HepG2 (cell line): ENCODE data around the gene RIPOR3. TPM values are rescaled to one million over a fixed set of nuclear protein-coding genes. Genes with fewer than 3 reads are reported as not detected.

ENCODE experiments used
- ATAC-seq: fragments of 200-7000 bp; cut with Tn5 transposase; 3 replicates; pipeline ENCODE4 v1.9.1; 2020; ENCODE audit warnings: mild to moderate bottlenecking, moderate library complexity
- BruUV-seq: library from RNA; stranded (reverse); fragments of 400-500 nt; replicated peaks from 2 replicates; lab custom pipeline; 2021; lab: Mats Ljungman, UMichigan
- CTCF ChIA-PET: fragments of 300-600 bp; formaldehyde crosslinking; extraction: SDS; loops from one replicate; lab custom pipeline; 2021; ENCODE audit warnings: low total read pairs, inconsistent platforms, low intra/inter-chr PET ratio; lab: Yijun Ruan, JAX
- POLR2A ChIA-PET: fragments of 350-600 bp; sonication (Branson Sonifier 250); formaldehyde crosslinking; loops from one replicate; lab custom pipeline; 2020; ENCODE audit warnings: antibody characterized with exemption, inconsistent platforms; lab: Yijun Ruan, JAX
- DNase-seq: peaks from one replicate; pipeline ENCODE4 v3.0.0-alpha.2; 2015; ENCODE audit warnings: low spot score
- FAIRE-seq: peaks from 3 replicates; lab custom pipeline; 2011; peaks lifted over from hg19 to GRCh38; lab: Jason Lieb, UNC
- H2AFZ ChIP-seq: one replicate; pipeline ENCODE4 v1.6.1; 2011; ENCODE audit warnings: low read length, inconsistent platforms
- H3K27ac ChIP-seq: fragments of 300-600 bp; 3 replicates; pipeline ENCODE4 v1.8.0; 2011; ENCODE audit warnings: mixed run types, mild to moderate bottlenecking, mixed read lengths, low read length, inconsistent platforms; ENCODE audit not compliant: insufficient read depth; ENCODE audit errors: extremely low read length
- H3K27me3 ChIP-seq, 2 experiments: fragments of 200-600 bp in 1 of 2; 2 replicates in 1 of 2; 3 replicates in 1 of 2; pipeline versions ENCODE4 v1.6.0 to v1.8.0; 2011; ENCODE audit warnings: low read length in 2 of 2, mild to moderate bottlenecking in 2 of 2, moderate library complexity in 2 of 2, inconsistent platforms in 1 of 2; ENCODE audit not compliant: insufficient read depth in 2 of 2, control insufficient read depth in 1 of 2
- H3K36me3 ChIP-seq, 2 experiments: fragments of 200-600 bp in 1 of 2; replicated peaks in 1 of 2; 2 replicates in 1 of 2; 3 replicates in 1 of 2; pipeline versions ENCODE4 v1.5.1 to v1.8.0; 2011; ENCODE audit warnings: low read length in 2 of 2, inconsistent platforms in 1 of 2; ENCODE audit not compliant: insufficient read depth in 2 of 2, control insufficient read depth in 1 of 2
- H3K4me1 ChIP-seq: 2 replicates; pipeline ENCODE4 v1.5.1; 2012; ENCODE audit warnings: low read length, inconsistent platforms; ENCODE audit not compliant: insufficient read depth
- H3K4me2 ChIP-seq: 2 replicates; pipeline ENCODE4 v1.6.0; 2011; ENCODE audit warnings: low read depth, low read length, inconsistent platforms
- H3K4me3 ChIP-seq, 3 experiments: fragments of 200-600 bp in 1 of 3; sonication (generic), shearing (Covaris generic) in 1 of 3; replicated peaks in 1 of 3; 2 replicates each; pipeline ENCODE4 v1.5.1; 2011 to 2016; ENCODE audit warnings: low read length in 3 of 3, inconsistent platforms in 2 of 3, low read depth in 2 of 3, mild to moderate bottlenecking in 2 of 3, control low read depth in 1 of 3, mixed read lengths in 1 of 3; ENCODE audit not compliant: insufficient read depth in 1 of 3
- H3K79me2 ChIP-seq: one replicate; pipeline ENCODE4 v1.6.1; 2011; ENCODE audit warnings: low read length, inconsistent platforms; ENCODE audit not compliant: insufficient read depth
- H3K9ac ChIP-seq: 2 replicates; pipeline ENCODE4 v1.6.0; 2011; ENCODE audit warnings: mild to moderate bottlenecking, low read depth, low read length, inconsistent platforms; ENCODE audit not compliant: insufficient read depth
- H3K9me3 ChIP-seq: 2 replicates; pipeline ENCODE4 v1.5.1; 2012; ENCODE audit warnings: mild to moderate bottlenecking, low read length
- H4K20me1 ChIP-seq: 2 replicates; pipeline ENCODE4 v1.6.0; 2011; ENCODE audit warnings: inconsistent platforms, mild to moderate bottlenecking, low read length, moderate library complexity; ENCODE audit not compliant: insufficient read depth
- CC2D1A ChIP-seq: sonication (generic); formaldehyde crosslinking; IDR thresholded peaks from 2 replicates; pipeline ENCODE4 v1.8.1; 2023; ENCODE audit warnings: mild to moderate bottlenecking, missing genetic modification reagents
- CHD2 ChIP-seq: IDR thresholded peaks from 2 replicates; pipeline ENCODE4 v1.6.1; 2011; ENCODE audit warnings: low read depth, low read length, improper control_type of control experiment
- EHMT2 ChIP-seq: fragments of 200-600 bp; sonication (generic); IDR thresholded peaks from 2 replicates; pipeline ENCODE4 v1.7.0; 2017; ENCODE audit warnings: antibody characterized with exemption, low read depth, low read length, borderline replicate concordance
- FOSL2 ChIP-seq: sonication (generic); formaldehyde crosslinking; IDR thresholded peaks from 2 replicates; pipeline ENCODE4 v1.4.0; 2020; ENCODE audit warnings: missing genetic modification reagents
- FOXO1 ChIP-seq: sonication (generic); formaldehyde crosslinking; IDR thresholded peaks from 2 replicates; pipeline ENCODE4 v1.4.0; 2020; ENCODE audit warnings: missing genetic modification reagents
- GATAD2A ChIP-seq: IDR thresholded peaks from 2 replicates; pipeline ENCODE4 v1.6.1; 2016
- GFI1 ChIP-seq: sonication (generic); formaldehyde crosslinking; IDR thresholded peaks from 2 replicates; pipeline ENCODE4 v1.5.0; 2020; ENCODE audit warnings: missing genetic modification reagents, mild to moderate bottlenecking, borderline replicate concordance
- MXD3 ChIP-seq: IDR thresholded peaks from 2 replicates; pipeline ENCODE4 v1.6.1; 2016; ENCODE audit warnings: mild to moderate bottlenecking, missing biosample characterization, missing genetic modification reagents
- RFX1 ChIP-seq: fragments of 450-650 bp; IDR thresholded peaks from 2 replicates; pipeline ENCODE4 v1.6.1; 2017
- RFXANK ChIP-seq: IDR thresholded peaks from 2 replicates; pipeline ENCODE4 v1.6.1; 2016
- TAF15 ChIP-seq: fragments of 200-400 bp; formaldehyde crosslinking; IDR thresholded peaks from one replicate; pipeline ENCODE4 v1.6.1; 2018; ENCODE audit warnings: mild to moderate bottlenecking, low read depth, low read length; ENCODE audit not compliant: poor library complexity, severe bottlenecking
- ZC3H13 ChIP-seq: sonication (generic); formaldehyde crosslinking; IDR thresholded peaks from 2 replicates; pipeline ENCODE4 v1.8.1; 2023; ENCODE audit warnings: mild to moderate bottlenecking, missing genetic modification reagents, moderate library complexity
- ZKSCAN8 ChIP-seq: IDR thresholded peaks from 2 replicates; pipeline ENCODE4 v1.6.1; 2016; ENCODE audit warnings: borderline replicate concordance, missing genetic modification reagents, missing compliant biosample characterization
- ZNF17 ChIP-seq: sonication (generic); formaldehyde crosslinking; IDR thresholded peaks from 2 replicates; pipeline ENCODE4 v1.5.0; 2020; ENCODE audit warnings: mild to moderate bottlenecking, missing genetic modification reagents
- ZNF530 ChIP-seq: sonication (generic); formaldehyde crosslinking; IDR thresholded peaks from 2 replicates; pipeline ENCODE4 v1.5.0; 2020; ENCODE audit warnings: low read depth, mild to moderate bottlenecking, missing genetic modification reagents
- ZNF547 ChIP-seq: sonication (generic); formaldehyde crosslinking; IDR thresholded peaks from 2 replicates; pipeline ENCODE4 v1.5.1; 2020; ENCODE audit warnings: mild to moderate bottlenecking, missing genetic modification reagents
- ZNF652 ChIP-seq: IDR thresholded peaks from 2 replicates; pipeline ENCODE4 v1.6.1; 2016; ENCODE audit warnings: low read depth, borderline replicate concordance
- ZNF781 ChIP-seq: sonication (generic); formaldehyde crosslinking; IDR thresholded peaks from 2 replicates; pipeline ENCODE4 v1.5.1; 2020; ENCODE audit warnings: borderline replicate concordance, mild to moderate bottlenecking, missing genetic modification reagents; ENCODE audit errors: not compliant biosample characterization
- ZNF839 ChIP-seq: sonication (generic); formaldehyde crosslinking; IDR thresholded peaks from 2 replicates; pipeline ENCODE4 v1.4.0; 2020; ENCODE audit warnings: missing genetic modification reagents, mild to moderate bottlenecking, borderline replicate concordance
- WGBS: methylation state at CpG from one replicate; pipeline ENCODE4 v1.1.6; 2017; ENCODE audit warnings: low lambda C conversion rate; 5-methylcytosine and 5-hydroxymethylcytosine counted together
- in situ Hi-C: cut with HindIII; loops from 2 replicates; pipeline ENCODE4 v1.10.0; 2017; ENCODE audit warnings: low pct_unique_long_range_greater_than_20kb; ENCODE audit not compliant: extremely low pct_ligation_motif_present
- intact Hi-C: fragments of 100-400 bp; cut with micrococcal nuclease; formaldehyde crosslinking; loops from one replicate; pipeline ENCODE4 v1.10.0; 2022; ENCODE audit not compliant: unreplicated experiment
- polyA plus RNA-seq, 8 experiments: library from polyadenylated mRNA; depleted of rRNA in 3 of 8; stranded (reverse) in 7 of 8; unstranded in 1 of 8; fragments of >200 nt; fragmentation: Illumina TruSeq in 4 of 8; extraction: Trizol in 4 of 8; gene quantifications; 2 replicates each; pipeline versions ENCODE4 v1.2.1 to v1.2.3, GENCODE V29; 2011 to 2016; ENCODE audit warnings: low read depth in 4 of 8, missing spikeins in 1 of 8, mixed read lengths in 1 of 8; ENCODE audit not compliant: insufficient read depth in 1 of 8
- total RNA-seq, 5 experiments: library from RNA; depleted of rRNA; stranded (reverse); fragments of >200 nt; fragmentation: Illumina TruSeq; extraction: Trizol; gene quantifications; 2 replicates each; pipeline ENCODE4 v1.2.3, GENCODE V29; 2016; ENCODE audit warnings: low read depth in 1 of 5
- TF ChIP-seq, protein P1 (sequence below): sonication (generic); formaldehyde crosslinking; IDR thresholded peaks from 2 replicates; pipeline ENCODE4 v1.4.0; 2020; ENCODE audit warnings: mild to moderate bottlenecking, missing genetic modification reagents

Gene RIPOR3
- total and polyA plus RNA-seq, 2 of the 13 experiments (the other 11 are each of a cell fraction or from before 2014, with no cell fraction given), result 0.18 TPM; not detected in 1

DNA sequence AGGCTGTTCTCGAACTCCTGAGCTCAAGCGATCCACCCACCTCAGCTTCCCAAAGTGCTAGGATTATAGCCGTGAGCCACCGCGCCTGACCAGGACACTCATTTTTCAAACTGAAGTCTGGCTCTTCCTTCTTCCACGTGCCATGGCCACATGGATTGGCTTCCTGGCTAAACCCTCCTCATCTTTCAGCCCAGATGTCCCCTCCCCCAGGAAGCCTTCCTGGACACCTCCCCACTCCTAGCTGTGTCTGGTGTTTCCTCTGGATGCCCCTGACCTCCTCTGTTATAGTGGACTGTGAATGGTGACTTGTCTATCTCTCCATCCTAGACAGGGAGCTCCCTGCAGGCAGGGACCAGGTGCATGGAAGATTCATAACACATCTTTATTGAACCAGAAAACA, 57.2 kb downstream of the RIPOR3 start:
- Histone ChIP-seq H3K27me3 (peaks cover 17 to 67% of the 10 kb centered on the region in 2 experiments), H2AFZ (no peak overlapping the region), H3K36me3 (no peaks in the 10 kb centered on the region), H3K4me1 (peaks cover 32% of the 10 kb centered on the region), H3K4me2 (no peak overlapping the region), H3K9me3 (no peaks in the 10 kb centered on the region)
- in situ Hi-C loops, result loop anchor here (25.0 kb wide), 1 partner anchor 103 kb away; the partner anchor contains the start of gene PARD6B
- ATAC-seq, result no peak
- POLR2A ChIA-PET, result no interaction called here
- no peak for TF ChIP-seq GATAD2A
- no peak for TF ChIP-seq CC2D1A
- no peak for TF ChIP-seq ZC3H13 (CRISPR knock-in tag)
- no peak for TF ChIP-seq ZKSCAN8 (CRISPR knock-in tag)
- TF ChIP-seq FOSL2 (CRISPR knock-in tag), result no peak
- TF ChIP-seq ZNF652 (CRISPR knock-in tag), result no peak
- no peak for TF ChIP-seq FOXO1 (CRISPR knock-in tag)
- TF ChIP-seq ZNF839 (CRISPR knock-in tag), result no peak
- TF ChIP-seq RFXANK (CRISPR knock-in tag), result no peak
- TF ChIP-seq ZNF17 (CRISPR knock-in tag), result no peak
- TF ChIP-seq MXD3 (CRISPR knock-in tag), result no peak
- no peak for TF ChIP-seq ZNF547 (CRISPR knock-in tag)
- TF ChIP-seq EHMT2, result no peak
- no peak for TF ChIP-seq TAF15
- no peak for TF ChIP-seq GFI1 (CRISPR knock-in tag)
- no peak for TF ChIP-seq RFX1
- TF ChIP-seq CHD2, result no peak
- no peak for TF ChIP-seq ZNF781 (CRISPR knock-in tag)
- TF ChIP-seq ZNF530 (CRISPR knock-in tag), result no peak
- TF ChIP-seq, protein P1, sequence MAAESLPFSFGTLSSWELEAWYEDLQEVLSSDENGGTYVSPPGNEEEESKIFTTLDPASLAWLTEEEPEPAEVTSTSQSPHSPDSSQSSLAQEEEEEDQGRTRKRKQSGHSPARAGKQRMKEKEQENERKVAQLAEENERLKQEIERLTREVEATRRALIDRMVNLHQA, result no peak
- TF ChIP-seq, all 625 proteins: peak for 0
- Histone ChIP-seq H3K79me2 (no peaks in the 10 kb centered on the region), H3K27ac (no peak overlapping the region), H3K9ac (no peak overlapping the region), H3K4me3 (no peak overlapping the region), H4K20me1 (no peaks in the 10 kb centered on the region)
- DNase-seq (no peak), FAIRE-seq (no peak)
- no TSS peak for BruUV-seq
- WGBS, result 47% methylated on average over 6 of the region's 6 CpGs
- CTCF ChIA-PET, result no interaction called here
- intact Hi-C loops, result no loop called here
